Measurements from ENCODE around the gene USH1C. TPM values are rescaled to one million over a fixed set of nuclear protein-coding genes. Genes with fewer than 3 reads are reported as not detected.

The USH1C gene
- total RNA-seq = not detected in 2 replicates

DNA sequence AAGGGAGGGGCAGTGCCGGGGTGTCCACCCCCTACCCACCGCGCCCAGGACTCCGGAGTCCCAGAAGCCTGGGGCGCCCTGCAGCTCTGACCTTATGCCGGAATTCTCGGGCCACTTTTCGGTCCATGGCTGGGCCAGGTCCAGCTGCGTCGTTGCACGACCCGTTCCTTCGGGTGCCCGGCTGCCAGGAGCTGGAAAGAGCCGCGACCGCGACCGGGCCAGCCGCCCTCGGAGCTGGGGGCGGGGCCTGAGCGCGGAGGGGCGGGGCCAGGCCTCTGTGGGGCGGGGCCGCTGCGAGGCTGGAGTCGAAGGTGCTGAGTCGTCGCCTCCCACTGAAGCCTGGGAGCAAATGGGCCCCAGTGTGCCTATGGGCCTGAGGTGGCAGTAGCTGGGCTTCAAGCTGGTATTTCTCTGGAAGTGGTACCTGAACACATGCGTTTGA lies at the start of gene USH1C:
USH1C (minus strand) TSS at position 236 of the 442 bp plus-strand sequence; CDS start at position 127, 109 bp downstream.
- DNase-seq (ENCODE audit: extremely low read depth, low read depth, low spot score) = no peak

DNA sequence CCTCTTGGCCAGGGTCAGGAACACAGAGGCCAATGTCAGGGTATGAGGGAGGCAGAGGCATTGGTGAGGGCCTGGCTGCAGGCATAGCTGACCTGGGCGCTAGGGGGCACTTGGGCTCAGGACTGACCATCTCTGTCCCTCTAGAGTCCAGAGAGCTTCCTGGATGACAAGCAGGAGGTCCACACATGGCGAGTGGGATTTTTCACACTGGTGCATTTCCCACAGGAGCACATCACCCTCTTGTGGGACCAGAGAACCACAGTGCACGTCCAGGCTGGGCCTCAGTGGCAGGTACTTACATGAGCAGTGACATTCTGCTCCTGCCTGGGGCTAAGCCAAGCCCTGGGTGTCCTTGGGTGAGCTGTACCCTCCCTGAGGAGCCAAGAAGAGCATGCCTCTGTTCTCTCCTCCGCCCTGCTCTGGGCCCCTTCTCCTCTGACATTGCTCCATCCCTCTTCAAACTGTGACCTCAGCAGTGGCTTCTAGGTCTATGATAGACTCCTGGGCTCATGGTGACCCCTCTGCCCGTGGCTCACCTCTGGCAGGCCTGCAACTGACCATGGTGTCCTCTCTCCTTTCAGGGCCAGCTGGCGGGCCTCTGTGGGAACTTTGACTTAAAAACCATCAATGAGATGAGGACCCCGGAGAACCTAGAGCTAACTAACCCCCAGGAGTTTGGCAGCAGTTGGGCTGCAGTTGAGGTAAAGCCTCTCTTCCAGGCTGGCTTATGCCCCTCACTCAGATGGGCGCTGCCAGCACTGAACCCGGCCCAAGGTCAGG lies 49.4 kb upstream of the USH1C start:
- no peak for DNase-seq (ENCODE audit: extremely low read depth, low read depth, low spot score)

DNA sequence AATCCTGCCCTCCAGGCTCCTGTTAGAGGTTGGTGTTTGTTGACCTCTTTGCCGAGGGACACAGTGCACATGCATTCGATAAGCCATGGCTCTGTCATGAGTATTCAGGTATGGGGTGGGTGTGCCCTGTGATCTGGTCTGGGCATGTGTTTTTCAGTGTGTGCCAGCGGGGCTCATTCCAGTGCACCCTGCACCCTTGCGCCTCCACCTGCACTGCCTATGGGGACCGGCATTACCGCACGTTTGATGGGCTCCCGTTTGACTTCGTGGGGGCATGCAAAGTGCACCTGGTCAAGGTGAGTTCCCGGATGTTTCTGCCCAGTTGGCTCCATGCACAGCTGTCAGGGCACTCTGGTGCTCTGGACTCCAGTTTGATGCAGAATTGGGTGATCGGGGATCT lies 47.1 kb upstream of the USH1C start:
- no peak for DNase-seq (ENCODE audit: extremely low read depth, low read depth, low spot score)

DNA sequence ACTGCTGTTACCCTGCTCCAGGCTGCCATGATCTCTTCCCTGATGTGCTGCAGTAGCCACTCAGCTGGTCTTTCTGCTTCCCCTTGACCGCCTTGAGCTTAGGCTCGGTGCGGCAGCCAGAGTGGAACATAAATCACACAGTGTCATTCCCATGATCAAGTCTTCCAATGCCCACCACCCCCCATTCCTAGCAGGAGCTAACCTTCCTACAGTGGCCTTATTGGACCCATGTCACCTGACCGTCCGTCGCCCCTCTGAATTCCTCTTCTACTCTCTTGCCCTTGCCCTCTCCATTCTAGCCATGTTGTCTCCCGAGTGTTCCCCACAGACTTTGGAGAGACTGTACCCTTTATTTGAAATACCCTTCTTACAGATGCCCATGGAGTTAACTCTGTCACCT lies 46.2 kb upstream of the USH1C start:
- DNase-seq (ENCODE audit: extremely low read depth, low read depth, low spot score) = no peak

DNA sequence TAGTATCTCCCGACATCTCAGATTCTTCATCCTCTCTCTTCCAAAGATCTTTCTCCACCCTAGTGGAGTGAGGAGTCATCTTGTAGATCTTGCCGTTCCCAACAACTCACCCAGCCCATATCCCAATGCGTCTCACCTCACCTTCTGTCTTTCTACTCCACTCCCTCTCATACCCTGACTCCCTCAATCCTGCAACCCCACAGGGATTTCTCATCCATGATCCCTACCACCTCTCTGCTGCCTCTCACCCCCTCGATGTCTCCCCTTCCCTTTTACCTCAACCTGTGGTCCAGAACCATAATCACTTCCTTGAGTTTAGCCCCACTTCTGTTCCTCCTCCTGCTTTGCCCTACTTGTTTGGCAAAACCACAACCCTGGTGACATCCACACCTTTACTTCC lies 44.5 kb upstream of the USH1C start:
- no peak for DNase-seq (ENCODE audit: extremely low read depth, low read depth, low spot score)

DNA sequence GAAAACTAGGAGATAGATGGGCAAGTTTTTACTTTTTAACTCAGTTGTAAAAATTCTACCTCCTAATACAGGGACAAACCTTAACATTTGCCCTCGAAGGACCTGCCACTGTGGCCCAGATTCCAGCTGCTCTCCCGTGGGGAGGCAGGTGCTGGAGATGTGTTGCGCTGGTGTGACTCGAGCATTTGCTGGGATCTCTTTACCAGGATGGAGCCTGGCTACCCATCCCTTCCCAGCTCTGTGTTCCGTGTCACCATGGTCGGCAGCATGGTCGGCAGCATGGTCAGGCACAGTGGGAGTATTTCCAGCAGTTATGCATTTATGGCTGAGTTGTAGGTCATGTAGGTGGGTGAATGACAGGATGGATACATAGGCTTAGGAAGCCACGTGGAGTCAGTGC lies 44.0 kb upstream of the USH1C start:
- no peak for DNase-seq (ENCODE audit: extremely low read depth, low read depth, low spot score)

DNA sequence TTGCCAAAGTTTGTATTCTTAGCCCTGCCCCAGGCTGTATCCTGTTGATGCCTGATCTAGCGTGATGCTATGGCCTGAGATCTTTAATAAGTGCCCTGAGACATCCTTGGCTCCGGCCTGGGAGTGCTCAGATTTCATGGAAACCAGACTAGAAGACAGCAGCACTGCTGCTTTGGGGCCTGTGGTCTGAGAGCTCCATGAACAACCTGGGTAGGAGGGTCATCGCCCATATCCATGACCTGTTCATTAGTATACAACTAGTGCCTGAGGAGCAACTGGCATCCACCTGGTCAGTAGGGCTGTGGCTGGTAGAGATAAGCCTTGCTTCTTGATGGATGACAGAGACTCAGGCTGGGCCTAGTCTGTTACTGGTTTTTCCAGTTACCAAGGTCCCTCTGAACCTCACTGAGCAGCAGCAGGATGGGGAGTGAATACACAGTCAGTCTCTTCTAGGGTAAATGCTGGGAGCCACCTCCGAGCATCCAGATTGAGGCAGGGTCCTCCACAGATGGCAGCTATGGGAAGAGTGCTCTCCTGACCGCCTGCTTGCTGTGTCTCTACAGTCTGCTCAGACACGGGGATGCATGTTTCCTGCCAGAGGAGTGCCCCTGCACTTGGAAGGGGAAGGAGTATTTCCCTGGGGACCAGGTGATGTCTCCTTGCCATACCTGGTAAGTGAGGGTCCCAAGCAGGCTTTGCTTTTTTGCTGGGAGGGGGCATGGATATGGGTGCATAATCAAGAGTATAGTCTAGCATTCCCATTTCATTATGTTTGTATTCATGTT lies 41.9 kb upstream of the USH1C start:
- DNase-seq (ENCODE audit: extremely low read depth, low read depth, low spot score) = no peak

DNA sequence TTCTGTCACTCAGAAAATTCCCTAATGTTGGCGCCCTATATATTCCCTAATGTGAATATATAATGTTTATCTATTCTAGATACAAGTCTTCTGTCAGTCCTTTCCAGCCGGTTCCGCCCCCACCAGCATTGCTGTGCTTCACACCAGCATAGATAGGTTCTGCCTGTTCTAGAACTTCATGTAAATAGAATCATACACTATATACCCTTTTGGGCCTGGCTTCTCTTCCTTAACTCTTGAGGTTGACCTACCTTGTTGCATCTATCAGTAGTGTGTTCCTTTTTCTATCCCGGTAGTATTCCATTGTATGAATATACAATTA lies 37.5 kb upstream of the USH1C start:
- no peak for DNase-seq (ENCODE audit: extremely low read depth, low read depth, low spot score)

DNA sequence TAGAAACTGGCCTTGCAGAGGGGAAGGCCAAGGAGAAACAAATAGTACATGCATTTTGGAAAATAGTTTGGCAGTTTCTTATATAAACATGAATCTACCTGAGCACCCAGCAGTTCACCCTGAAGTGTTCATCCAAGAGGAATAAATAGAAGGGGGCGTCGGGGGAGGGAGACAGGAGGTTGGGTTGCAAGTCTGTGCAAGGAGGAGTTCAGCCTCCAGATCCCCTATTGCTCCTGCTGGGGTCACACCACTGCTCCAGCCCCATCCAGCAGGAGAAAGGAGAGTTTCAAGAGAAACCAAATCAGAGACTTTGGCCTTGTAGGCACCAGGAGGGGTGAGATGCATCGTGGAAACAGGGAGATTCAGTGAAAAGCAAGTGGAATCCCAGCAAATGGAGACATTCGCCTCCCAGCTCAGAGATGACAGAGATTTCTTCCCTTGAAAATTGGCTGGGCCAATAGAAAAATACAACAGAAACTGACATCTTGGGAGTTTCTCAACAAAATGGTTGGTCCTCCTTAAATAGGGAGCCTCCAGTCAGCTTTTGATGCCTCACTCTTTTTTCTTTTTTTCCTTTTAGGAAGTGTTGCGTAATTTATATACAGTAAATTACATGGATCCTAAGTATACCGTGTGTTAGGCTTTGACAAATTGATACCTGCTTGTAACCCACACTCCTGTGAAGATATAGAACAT lies 37.0 kb upstream of the USH1C start:
- no peak for DNase-seq (ENCODE audit: extremely low read depth, low read depth, low spot score)

DNA sequence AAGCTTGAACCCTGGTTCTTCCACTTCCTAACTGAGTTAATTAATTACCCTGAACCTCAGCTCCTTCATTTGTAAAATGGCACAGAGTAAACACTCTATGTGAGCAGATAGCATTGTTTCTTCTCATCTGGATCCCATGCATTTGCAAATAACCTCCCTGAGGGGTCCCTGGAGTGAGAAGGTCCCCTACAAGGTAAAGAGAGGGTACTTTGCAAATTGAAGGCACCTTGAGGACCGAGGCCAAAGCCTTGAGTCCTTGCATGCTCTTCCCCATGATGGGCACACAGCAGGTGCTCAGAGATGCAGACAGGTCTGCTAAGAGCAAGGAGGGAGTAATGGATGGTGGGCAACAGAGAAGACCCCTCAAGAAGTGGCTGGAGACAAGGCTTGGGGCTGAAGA lies 36.1 kb upstream of the USH1C start:
- no peak for DNase-seq (ENCODE audit: extremely low read depth, low read depth, low spot score)

DNA sequence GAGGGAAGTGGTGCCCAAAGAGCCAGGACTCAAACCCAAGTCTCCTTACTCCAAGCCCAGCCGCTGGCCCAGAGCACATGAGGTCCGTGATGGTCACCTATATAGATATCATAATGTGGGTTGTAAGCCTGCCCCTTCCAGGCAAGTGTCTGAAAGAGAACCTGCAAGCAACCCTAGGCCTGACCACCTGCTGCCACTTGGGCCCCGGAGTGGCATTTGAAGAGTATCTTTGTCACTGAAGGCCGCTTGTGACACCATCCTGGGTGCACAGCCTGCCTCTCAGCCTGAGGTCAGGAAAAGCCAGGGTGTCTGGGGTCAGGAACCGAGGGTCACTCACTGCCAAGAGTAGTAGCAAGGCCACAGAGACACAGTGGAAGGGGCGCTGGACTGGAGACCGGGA lies 35.2 kb upstream of the USH1C start:
- no peak for DNase-seq (ENCODE audit: extremely low read depth, low read depth, low spot score)

DNA sequence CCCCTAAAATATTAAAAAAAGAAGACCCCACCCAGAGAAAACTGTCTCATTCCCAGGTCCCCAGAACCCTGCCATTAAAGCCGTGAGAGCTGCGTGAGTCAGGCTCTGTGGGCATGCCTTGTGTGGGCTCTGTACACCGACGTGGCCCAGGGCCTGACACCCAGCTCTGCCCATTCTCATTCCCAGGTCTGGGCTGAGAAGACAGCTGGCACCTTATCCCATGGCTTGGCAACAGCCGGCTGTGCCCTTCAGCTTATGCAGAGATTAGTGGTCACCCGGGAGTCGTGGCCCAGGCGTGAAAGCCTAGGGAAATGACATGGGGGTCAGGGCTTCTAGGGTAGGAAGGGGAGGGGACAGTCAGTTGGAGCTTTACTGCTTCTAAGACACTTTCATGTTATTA lies 34.7 kb upstream of the USH1C start:
- DNase-seq (ENCODE audit: extremely low read depth, low read depth, low spot score) = no peak

DNA sequence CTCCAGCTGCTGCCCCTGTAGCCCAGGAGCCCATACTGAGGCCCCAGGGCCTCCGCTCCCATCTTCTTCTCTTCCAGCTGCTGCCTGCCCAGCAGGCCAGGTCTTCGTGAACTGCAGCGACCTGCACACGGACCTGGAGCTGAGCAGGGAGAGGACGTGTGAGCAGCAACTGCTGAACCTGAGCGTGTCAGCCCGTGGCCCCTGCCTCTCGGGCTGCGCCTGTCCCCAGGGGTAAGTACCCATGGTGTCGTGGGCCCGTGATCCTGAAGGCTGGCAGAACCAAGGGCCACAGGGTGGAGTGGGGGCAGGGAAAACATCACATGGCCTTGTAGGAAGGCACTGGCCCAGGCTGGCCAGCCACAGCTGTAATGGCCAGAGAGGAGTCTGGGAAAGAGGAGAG lies 34.1 kb upstream of the USH1C start:
- no peak for DNase-seq (ENCODE audit: extremely low read depth, low read depth, low spot score)

DNA sequence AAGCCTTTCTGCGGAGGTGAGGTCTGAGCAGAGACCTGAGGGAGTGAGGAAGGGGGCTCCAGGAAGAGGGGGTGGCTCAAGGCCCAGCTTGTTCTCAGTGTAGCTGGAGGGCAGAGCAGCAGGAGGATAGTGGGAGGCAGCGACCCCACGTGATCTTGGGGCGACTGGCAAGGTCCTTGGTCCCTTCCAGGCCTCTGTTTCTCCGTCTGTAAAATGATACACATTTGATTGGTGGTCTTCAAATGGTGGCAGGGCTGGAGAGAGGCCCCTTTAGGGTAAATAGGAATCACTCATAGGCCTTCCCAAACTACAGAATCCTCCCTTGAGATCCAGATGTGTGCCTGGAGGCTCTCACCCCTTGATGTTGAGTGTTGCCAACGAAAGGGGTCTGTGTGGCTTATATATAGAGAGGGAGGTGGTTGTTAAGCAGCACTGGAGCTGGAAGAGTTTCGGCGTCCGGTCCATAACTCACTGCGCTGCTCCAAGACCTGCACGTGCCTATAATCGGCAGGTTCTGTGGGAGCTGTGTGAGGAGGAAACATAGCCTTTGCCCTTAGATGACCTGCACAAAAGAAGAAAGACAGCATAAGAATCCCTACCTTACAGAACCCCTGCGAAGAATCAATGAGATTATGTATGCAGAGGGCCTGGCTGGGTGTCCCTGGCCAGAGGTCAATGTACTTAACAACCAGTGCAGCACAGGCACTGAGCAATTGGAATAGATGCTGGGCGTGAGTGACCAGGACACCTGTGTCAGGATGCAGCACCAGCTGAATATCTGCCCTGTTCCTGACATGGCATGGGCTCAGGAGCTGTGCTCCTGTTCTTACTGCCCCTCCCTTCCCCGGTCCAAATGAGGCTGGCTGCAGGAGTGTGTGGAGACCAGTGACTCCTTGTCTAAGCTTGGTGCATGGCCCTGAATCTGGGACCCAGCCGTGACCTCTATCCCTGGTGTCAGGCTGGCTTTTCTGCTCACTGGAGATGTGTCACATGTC lies 31.5 kb upstream of the USH1C start:
- DNase-seq (ENCODE audit: extremely low read depth, low read depth, low spot score) = no peak

DNA sequence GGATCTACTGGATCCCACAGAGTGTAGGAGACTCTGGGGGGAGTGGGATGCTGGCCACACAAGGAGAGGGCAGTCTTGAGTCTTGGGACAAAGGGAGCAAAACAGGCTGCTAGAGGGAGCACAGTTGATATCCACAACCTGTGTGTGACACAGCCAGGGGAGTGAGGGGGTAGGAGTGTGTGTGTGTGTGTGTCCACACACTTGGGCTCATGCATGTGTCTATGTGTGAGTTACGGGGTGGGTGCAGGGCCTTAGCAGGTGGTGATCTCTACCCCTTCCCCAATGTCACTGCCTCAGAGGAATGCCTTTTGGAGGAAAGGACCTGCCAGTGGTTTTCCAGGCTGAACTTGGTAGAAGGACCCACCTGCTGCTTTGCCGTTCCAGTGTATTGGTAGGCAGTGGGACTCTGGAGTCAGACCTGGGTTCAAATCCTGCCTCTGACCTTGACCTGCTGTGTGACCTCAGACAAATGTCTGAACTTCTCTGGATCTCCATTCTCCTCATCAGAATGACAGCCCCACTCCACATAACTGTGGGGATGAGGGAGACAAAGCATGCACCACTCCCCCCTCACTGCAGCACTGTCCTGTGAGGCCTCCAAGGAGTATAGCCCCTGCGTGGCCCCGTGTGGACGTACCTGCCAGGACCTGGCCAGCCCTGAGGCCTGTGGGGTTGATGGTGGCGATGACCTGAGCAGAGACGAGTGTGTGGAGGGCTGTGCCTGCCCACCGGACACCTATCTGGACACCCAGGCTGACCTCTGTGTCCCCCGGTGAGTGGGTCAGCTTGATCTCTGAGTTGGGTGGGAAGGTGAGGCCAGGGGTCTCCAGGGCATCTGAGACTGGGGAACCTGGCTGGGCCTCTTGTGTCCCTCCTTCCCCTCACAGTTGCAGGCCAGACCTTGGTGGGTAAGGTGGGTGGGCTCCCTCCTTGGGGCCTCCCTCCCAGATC lies 30.2 kb upstream of the USH1C start:
- no peak for DNase-seq (ENCODE audit: extremely low read depth, low read depth, low spot score)

DNA sequence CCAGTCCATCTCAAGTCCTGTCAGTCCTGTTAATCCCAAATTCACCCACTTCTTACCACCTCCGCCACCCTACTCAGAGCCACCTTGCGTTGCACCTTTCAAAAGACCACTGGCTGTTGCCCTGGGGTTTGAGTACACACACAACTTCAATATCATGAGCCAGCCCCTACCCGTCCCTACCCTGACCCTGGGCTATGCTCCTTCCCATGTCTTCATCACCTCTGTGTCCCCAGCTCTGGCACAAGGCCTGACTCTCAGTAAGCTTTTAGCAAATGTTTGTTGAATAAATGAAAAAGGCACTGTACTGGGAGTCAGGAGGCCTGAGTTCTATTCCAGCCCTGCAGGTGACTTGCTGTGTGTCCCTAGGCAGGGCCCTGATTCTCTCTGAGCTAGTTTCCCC lies 29.3 kb upstream of the USH1C start:
- no peak for DNase-seq (ENCODE audit: extremely low read depth, low read depth, low spot score)

DNA sequence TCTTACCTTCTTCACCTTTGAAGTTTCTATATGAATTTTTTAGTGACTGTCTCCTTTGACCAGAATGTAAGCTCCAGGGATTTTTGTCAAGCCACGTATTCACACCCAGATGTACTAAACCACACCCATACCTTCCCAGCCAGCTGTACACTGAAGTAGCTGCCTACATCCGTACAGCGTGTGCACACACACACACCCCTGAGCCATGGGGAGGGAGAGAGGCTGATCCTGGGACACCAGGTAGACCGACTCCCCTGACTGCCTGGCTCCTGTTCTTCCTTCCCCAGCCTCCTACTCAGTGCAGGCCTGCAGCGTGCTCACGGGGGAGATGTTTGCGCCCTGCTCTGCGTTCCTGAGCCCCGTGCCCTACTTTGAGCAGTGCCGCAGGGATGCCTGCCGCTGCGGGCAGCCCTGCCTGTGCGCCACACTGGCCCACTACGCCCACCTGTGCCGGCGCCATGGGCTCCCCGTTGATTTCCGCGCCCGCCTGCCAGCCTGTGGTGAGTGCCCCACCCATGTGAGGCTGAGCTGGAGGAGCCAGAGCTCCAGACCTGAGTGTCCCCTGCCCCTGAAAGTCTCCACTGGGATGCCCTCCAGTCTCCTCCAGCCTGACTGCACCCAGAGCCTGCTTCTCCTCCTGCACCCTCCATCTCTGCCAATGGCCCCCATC lies 28.7 kb upstream of the USH1C start:
- no peak for DNase-seq (ENCODE audit: extremely low read depth, low read depth, low spot score)

DNA sequence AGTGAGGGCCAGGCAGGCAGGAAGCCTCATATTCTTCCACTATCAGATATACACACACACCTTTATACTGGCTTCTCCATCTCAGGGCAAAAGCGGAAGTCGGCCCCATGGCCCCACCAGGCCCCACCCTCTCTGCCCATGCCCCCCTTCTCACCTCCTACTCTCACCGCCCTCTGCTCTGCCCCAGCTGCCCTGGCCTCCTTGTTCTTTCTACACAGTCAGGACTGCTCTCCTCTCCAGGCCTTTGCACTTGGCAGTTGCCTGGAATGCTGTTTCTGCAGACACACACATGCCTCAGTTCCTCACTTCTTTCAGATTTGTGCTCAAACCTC lies 28.1 kb upstream of the USH1C start:
- DNase-seq (ENCODE audit: extremely low read depth, low read depth, low spot score) = no peak
